ENCODE results near the gene ZNF286A.
"Not testable (repeated sequence)": the region's sequence is repeated elsewhere in the genome, so short reads cannot be mapped to it uniquely, and the experiment has no call there.

The ZNF286A gene

DNA sequence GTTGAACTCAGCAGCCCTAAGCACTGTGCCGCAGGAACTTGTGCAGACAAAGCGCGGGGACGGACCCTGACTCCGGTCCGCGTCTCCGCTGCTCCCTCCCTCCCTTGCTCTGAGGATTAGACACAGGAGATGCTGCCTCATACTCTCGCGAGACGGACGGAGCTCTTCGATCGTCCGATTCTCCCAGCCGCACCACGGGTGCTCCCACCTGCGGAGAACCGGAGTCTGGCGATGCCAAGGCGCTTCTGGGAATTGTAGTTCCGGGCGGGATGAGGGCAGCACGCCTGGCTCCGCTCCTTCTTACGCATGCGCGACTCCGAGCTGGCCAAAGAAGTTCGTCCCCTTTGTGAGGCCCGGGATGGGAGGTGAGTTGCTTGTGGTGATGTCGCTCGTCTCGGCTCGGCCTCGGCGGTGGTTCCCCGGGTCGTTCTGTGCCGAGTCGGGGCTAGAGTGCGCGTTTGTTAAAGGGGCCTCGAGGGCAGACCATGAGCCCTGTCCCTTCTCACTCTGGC is at the start of gene ZNF286A:
ZNF286A (plus strand) TSS at position 340 of the 512 bp plus-strand sequence. CDS start 578 bp downstream, outside the sequence.
- H3K27ac ChIP-seq, result not testable (repeated sequence)
- peak; percentile 97 for DNase-seq (ENCODE audit: low read depth, low spot score)

- H3K27ac ChIP-seq, result peak overlapping the region; percentile 94
- no peak for DNase-seq (ENCODE audit: low read depth, low spot score)
Observed at GRCh38 chr17:15649861-15650421, 49.6 kb upstream of the ZNF286A start.

DNA sequence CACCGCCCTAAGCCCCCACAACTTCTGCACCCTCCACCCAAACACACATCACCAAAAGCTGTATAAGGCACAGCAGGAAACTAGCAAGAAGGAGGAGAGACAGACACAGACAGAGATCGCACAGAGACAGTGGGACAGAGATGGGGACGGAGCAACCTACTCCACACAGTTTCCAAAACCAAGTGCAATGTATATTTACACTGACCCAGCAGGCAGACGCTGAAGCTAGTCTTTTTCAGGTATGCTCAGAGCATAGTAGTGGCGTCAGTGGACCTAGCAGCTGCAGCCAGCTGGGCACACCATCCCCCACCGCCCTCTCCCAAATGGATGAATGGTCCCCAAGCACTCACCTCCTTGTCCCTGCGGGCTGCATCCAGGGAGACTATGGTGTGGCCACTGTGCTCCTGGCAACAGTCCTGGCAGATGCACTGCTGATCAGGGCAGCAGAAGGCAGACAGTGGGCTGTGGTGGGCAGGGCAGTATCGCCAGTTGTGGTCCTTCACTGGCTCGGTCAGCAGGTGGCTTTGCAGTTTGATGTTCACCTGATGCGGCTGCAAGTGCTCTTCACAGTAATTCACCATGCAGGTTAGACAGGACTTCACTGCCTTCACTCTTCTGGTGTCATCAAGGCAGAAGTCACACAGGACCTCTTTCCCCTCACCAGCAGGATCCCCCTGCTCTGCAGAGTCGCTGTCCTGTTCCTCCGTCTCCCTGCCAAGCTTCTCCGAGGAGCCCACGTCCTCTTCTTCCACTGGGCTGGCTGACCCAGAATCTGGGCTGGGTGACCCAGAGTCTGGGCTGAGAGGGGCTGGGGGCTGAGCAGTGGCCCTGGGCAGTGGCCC is 48.6 kb upstream of the ZNF286A start:
- H3K27ac ChIP-seq, result peak overlapping the region; percentile 94
- no peak for DNase-seq (ENCODE audit: low read depth, low spot score)

GRCh38 chr17:15651583-15652110 is 47.9 kb upstream of the ZNF286A start:
- H3K27ac ChIP-seq, result peak overlapping the region; percentile 94
- peak; percentile 97 for DNase-seq (ENCODE audit: low read depth, low spot score)

- no peak for DNase-seq (ENCODE audit: low read depth, low spot score)
- H3K27ac ChIP-seq, result peak overlapping the region; percentile 94
Observed at GRCh38 chr17:15652960-15653359, 46.6 kb upstream of the ZNF286A start.

- peak overlapping the region; percentile 98 for H3K27ac ChIP-seq
- DNase-seq (ENCODE audit: low read depth, low spot score), result not testable (repeated sequence)
Observed at GRCh38 chr17:15654401-15654800, 45.2 kb upstream of the ZNF286A start.

DNA sequence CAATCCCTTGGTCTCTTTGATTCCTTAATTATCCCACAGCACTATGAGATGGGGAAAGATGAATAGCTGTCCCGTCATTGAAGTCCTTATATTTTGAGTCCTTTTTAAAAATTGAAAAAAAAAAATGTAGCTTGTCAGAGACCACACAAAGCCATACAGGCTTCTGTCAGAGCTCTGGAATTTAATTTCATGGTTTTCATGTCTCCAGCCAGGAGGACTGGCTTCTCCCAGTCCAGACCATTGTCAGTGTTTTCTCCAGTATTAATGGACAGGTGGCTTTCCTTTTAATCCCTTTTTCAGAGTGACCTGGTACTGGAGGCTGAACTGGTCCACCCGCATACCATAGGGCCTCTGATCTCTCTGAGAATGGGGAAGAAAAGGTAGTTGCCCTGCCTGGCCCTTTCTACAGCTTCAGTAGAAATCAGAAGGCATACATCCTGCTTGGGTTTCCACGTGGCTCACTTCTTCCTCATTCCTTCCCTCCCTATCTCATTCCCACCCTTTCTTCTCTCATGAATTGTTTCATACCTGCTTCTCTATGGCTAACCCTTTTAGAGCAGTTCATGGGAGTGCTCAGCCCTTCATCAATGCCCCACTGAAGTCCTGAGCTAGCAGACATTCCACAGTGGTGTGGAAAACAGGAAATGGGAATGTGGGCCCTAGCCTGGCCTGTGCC is 44.5 kb upstream of the ZNF286A start:
- no peak for DNase-seq (ENCODE audit: low read depth, low spot score)
- peak overlapping the region; percentile 98 for H3K27ac ChIP-seq

DNA sequence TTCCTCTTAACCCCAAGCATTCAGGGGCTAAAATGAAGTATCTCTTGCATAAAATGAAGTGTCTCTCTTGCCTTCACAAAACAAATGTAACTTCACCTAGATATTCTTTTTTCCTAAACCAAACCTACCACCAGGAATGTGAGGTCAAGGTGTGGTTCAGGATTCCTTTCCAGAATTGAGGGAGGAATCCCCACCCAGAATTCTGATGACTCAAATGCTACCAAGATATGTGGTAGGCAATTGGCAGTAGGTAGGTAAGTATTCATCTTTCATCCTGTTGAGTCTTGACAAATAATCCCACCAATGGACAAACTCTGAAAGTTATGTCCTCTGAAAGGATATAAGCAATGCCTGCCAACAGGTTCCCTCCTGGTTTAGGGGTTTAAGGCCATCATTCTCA is 41.7 kb upstream of the ZNF286A start:
- peak overlapping the region; percentile 98 for H3K27ac ChIP-seq
- no peak for DNase-seq (ENCODE audit: low read depth, low spot score)

DNA sequence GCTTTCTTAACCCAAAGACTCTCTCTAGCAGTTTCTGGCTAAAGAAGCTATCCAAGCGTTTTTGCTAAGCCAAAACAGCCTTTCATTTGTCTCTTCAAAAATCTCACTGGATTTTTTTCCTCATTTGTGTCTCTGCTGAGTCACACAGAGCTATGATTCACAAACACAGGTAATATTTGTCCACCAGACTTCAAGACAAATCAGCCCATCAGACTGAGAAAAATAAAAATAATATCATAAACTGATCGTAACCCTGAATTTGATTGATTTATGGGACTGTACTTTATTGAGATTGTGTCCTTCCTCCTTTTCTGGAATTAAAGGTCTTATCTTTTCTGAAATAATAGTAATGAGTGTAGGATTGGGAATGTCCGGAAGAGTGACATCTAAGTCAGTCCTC is 41.3 kb upstream of the ZNF286A start:
- peak overlapping the region; percentile 98 for H3K27ac ChIP-seq
- DNase-seq (ENCODE audit: low read depth, low spot score), result no peak

GRCh38 chr17:15659236-15659635 is 40.3 kb upstream of the ZNF286A start:
- H3K27ac ChIP-seq, result peak overlapping the region; percentile 98
- no peak for DNase-seq (ENCODE audit: low read depth, low spot score)

DNA sequence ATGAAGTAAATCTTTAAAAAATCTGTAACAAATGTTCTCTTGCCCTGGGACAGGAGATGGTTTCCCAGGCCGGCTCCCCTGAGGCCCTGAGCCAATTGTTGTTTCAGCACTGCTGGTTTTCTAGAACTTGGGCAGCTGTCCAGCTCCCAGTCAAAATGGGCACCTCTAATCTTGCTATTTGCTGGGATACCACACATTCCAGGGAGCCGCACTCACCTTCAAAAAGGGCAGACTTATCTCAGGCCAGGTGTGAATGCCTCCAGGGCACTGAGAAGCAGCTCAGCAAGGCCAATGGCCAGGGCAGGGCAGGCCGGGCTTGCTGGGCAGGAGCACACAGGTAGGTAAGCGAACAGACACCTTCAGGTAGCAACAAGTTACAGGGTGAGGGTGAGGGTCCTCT is 39.9 kb upstream of the ZNF286A start:
- no peak for DNase-seq (ENCODE audit: low read depth, low spot score)
- H3K27ac ChIP-seq, result peak overlapping the region; percentile 98

DNA sequence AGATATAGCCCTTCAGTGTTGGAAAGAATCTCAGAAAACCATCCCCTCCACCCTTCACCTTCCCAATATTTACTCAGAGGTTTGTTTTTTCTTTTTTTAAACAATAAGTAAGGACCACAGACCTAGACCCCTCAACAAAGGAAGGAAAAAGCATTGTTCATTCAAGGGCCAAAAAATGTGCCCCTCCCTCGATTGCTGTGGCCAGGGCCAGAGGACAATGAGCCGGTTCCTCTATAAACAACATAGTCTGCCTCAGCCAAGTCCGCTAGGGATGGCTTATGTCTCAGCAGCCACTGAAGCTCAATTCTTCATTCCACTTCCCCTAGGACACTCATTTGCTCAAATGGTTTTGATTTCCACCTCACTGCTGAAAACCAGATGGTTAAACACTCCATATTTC is 39.5 kb upstream of the ZNF286A start:
- no peak for DNase-seq (ENCODE audit: low read depth, low spot score)
- peak overlapping the region; percentile 98 for H3K27ac ChIP-seq

DNA sequence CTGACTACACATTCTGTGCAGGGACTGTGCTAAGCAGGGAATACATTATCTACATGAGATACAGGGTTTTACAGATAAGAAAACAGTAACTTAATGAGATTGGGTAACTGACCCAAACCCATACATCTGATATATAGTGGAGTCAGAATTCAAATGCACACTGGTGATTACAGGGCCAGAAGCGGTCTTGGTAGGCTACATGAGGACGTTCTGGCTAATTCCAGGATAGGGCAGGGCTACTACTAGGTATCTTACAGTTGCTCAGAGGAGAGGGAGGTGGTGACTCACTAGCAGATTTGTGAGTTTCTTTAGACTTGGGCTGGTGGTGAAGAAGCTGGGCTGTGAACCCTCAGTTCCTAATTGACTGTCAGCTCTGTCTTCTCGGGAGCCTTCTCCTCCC is 36.9 kb upstream of the ZNF286A start:
- H3K27ac ChIP-seq, result peak overlapping the region; percentile 24
- DNase-seq (ENCODE audit: low read depth, low spot score), result no peak

- H3K27ac ChIP-seq, result peak overlapping the region; percentile 24
- DNase-seq (ENCODE audit: low read depth, low spot score), result no peak
Observed at GRCh38 chr17:15663176-15663575, 36.4 kb upstream of the ZNF286A start.

DNA sequence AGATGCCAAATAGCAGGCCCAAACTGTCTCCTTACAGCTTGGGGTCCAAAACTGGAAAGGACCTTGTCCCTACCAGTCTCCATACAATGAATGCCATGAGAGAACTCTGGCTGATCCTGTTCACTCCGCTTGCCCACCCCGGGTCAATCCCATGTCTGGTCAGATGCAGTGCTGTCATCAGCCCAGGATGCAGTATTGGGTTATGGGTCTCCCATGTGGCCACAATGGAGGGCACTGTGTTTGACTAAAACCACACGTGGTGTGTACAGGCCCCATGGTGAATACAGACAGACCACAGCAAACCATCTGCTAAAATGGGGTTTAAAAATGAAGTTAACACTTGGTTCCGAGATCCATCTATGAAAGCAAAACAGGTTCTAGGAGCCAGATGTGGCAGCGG is 35.9 kb upstream of the ZNF286A start:
- H3K27ac ChIP-seq, result no peak overlapping the region
- no peak for DNase-seq (ENCODE audit: low read depth, low spot score)

- not testable (repeated sequence) for H3K27ac ChIP-seq; DNase-seq (ENCODE audit: low read depth, low spot score)
Observed at GRCh38 chr17:15669526-15669925, 30.0 kb upstream of the ZNF286A start.

DNA sequence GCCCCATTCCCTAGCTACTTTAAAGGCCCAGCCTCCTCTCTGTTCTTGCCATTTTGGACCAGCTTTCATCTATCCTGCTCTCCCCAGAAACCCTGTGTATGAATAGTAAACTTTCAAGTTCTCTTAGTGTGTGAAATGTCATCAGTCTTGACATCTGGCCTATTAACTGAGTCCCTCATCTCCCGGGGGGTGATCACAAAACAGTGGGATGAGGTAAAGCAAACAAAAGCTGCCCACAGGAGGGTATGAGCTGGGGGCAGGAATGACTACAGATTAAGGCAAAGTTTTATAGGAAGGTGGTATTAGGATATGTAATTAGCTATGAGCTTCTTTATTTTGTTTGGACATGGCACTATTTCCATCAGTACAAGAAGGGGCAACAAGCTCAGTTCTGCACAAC is 24.9 kb upstream of the ZNF286A start:
- DNase-seq (ENCODE audit: low read depth, low spot score); H3K27ac ChIP-seq: not testable (repeated sequence)

DNA sequence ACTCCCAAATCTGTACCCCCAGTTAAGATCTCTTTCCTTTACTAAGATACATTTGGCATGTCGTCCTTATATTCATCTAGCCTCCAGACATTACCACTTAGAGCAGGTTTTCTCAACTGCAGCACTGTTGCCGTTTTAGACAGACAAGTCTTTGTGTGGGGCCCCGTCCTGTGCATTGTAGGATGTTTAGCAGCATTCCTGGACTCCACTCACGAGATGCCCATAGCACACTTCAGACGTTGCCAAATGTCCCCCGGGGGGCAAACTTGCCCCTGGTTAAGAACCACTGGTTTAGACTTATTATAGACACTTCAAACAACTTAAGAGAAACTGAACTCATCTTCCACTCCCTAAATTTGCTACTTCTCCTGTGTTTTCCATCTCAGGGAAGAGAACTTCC is 23.6 kb upstream of the ZNF286A start:
- not testable (repeated sequence) for DNase-seq (ENCODE audit: low read depth, low spot score); H3K27ac ChIP-seq

DNA sequence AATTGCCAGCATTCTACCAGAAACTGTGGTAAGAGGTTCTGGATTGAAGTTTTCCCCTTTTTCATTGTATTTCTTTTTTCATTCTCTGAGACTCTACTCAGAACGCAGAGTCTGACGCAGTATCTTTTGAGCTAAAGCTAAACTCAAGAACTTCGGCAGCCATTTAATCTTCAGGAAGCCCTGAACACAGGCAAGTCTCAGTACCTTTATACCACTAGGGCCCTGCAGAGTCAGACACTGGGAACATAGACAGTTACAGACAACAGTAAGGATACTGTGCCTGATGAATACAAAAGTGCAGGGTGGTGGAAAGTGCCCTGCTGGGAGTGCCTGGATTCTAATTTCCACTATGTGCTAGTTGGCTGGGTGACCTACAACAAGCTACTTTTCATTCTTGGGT is 16.4 kb upstream of the ZNF286A start:
- H3K27ac ChIP-seq; DNase-seq (ENCODE audit: low read depth, low spot score): not testable (repeated sequence)

DNA sequence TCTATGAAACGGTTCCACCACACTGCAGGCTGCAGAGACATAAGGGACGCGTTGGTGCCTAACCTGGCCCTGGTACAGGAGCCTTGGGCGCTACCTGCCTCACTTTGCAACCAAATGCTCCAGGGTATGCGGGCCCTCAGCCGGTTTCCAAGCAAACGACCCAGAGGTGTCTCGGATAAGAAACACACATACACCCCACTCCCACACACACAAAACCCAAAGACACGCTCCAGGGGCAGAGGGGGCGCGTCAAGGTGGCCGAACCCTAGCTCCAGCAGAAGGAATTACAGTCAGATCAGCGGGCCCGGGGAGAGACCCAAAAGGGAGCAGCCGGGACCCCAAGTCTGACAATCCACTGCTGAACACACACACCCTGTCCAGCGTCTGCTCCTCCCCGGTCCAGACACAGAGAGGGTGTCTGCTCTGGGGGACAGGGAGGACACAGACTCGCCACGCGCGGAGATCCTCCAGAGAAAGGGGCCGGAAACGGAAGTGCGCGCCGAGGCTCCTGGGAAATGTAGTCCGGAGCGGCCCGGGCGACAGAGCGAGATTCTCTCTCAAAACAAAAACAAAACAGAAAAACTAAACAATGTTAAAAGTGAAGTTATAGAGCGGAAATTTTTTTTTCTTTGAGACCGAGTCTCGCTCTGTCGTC is 15.6 kb upstream of the ZNF286A start, which contains the start of gene TRIM16:
TRIM16 (minus strand) TSS at position 488 of the 655 bp plus-strand sequence. CDS start 32,702 bp downstream, outside the sequence.
- not testable (repeated sequence) for H3K27ac ChIP-seq

More for the DNA sequence above, 15.6 kb upstream of the ZNF286A start, which contains the start of gene TRIM16:
- DNase-seq (ENCODE audit: low read depth, low spot score), result not testable (repeated sequence)

Measured in epithelial cell of prostate (primary cell).